HG03575 (cell line): ENCODE results near the gene IGF2R.
"Not testable (repeated sequence)": the region's sequence is repeated elsewhere in the genome, so short reads cannot be mapped to it uniquely, and the experiment has no call there.

ENCODE experiments used
- ATAC-seq: cut with Tn5 transposase; IDR thresholded peaks from one replicate; pipeline ENCODE4 v1.9.1; 2021; ENCODE audit not compliant: unreplicated experiment, insufficient number of reproducible peaks, low FRiP score; ENCODE audit errors: extremely low read depth

The IGF2R gene

DNA sequence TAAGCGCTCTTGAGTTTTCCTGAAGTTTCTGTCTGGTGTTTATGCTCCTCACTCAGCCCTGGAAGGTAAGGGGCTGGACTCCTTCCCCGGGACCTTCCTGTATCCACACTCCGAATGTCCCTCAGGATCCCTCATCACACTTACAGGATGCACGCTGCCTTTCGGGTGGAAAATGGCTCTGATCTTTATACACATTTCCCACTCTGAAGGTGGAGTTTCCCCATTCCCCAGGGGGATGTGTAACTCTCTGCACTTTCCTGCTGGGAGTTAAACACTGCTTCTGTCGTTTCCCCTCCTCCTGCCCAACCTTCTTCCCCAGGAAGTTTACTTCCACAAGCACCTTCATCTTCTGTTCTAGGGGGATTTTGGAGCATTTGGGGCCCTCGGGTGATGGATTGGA, 17.1 kb upstream of the IGF2R start:
- ATAC-seq, result no peak

DNA sequence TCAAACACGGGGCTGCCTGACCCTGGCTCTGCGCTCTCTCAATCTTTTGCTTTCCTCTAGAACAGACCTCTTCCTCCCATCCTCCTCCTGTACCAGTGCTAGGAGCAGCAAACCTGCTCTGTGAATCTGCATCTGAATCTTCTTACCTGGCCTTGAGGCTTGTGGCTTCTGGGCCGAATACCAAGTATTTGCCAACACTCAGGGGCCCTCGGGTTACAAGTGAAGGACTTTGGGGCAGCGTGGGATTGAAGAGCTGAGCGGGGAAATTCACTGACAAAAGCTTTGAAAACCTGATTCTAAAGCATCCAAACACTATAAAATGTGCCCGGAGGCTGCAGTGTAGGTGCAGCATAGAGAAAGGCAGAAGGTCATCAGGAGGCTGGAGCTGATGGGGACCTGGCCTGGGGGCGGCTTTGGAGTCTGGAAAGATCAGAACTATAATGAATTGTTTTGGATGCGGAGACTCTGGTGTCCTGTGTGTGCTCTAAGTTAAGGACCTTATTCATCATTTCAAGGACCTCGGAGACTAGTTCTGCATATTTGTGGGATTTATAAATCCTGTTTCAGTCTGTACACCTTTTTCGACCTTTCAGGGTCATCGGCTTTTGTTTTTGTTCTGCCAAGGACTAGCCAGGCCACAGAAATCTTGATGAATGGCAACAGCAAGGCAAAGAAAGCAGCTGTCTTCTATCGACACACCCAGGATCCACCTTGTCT, 16.4 kb upstream of the IGF2R start:
- ATAC-seq, result no peak

GRCh38 chr6:159953091-159953601, 15.7 kb upstream of the IGF2R start:
- no peak for ATAC-seq

DNA sequence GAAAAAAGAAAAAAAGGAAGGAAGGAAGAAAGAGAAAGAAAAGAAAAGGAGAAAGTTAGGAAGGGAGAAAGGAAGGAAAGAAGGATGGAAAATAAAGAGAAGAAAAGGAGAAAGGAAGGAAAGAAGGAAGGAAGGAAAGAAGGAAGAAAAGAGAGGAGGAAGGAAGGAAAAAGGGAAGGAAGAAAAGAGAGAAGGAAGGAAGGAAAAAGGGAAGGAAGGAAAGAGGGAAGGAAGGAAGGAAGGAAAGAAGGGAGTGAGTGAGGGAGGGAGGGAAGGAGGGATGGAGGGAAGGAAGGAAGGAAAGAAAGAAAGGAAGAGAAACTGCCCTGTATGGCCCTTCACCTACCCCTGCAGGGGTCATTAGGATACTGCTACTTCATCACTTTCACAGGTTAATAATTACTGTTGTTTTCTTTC, 12.9 kb upstream of the IGF2R start:
- ATAC-seq, result no peak

DNA sequence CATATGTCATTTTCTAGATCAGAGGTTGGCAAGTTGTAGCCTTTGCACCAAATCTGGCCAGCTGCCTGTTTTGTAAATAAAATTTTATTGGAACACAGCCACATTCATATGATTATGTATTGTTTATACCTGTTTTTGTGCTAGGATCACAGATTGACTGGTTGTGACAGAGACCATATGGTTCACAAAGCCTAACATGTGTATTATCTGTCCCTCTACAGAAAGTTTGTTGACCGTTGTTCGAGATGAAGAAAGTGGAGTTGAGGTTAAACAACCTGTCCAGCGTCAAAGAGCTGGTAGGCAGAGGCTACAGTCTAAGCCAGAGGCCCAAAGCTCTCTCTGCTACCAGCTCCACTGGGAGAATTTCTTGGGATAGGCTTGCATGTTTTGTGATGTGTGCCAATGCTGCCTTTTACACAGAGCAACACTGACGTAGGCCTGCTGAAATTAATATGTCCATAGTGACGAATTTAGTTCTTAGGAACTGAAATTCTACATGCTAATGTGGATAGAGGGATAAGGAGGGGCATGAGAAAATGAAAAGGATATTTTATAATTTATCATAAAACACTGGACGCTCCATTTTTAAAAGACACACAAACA, 11.7 kb upstream of the IGF2R start:
- no peak for ATAC-seq

- no peak for ATAC-seq
Observed at GRCh38 chr6:159959165-159959975, 9.5 kb upstream of the IGF2R start.

- ATAC-seq, result no peak
Observed at GRCh38 chr6:159959976-159960384, 8.9 kb upstream of the IGF2R start.

DNA sequence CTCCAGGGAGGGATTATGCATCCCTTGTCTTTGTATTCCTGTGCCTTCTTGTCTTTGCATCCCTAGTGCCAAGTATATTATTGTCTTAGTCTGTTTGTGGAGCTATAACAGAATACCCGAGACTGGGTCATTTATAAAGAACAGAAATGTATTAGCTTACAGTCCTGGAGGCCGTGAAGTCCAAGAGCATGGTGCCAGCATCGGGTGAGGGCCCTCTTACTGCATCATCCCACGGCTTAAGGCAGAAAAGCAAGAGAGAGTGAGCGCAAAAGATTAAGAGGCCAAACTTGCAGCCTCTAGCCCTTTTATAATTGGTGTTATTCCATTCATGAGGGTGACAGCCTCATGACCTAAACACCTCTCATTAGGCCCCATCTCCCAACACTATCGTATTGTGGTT, 8.4 kb upstream of the IGF2R start:
- no peak for ATAC-seq

DNA sequence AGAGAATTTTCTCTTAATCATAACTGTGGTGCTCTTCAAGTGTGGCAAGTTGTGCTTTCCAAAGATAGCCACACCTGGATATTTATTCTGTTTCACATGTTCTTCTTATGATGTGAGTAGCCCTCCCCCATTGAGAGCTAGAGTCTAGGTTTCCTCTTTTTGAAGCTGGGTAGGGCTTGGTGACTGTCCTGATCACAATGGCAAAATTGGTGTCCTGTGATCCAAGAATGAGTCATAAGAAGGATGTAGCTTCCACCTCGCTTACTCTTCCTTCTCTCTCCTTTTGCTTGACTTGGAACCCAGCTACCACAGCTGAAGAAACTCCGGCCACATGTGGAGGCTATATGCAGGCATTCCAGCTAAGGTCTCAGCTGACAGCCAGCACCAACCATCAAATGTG, 7.4 kb upstream of the IGF2R start:
- no peak for ATAC-seq

GRCh38 chr6:159963111-159963510, 5.8 kb upstream of the IGF2R start:
- ATAC-seq, result no peak

DNA sequence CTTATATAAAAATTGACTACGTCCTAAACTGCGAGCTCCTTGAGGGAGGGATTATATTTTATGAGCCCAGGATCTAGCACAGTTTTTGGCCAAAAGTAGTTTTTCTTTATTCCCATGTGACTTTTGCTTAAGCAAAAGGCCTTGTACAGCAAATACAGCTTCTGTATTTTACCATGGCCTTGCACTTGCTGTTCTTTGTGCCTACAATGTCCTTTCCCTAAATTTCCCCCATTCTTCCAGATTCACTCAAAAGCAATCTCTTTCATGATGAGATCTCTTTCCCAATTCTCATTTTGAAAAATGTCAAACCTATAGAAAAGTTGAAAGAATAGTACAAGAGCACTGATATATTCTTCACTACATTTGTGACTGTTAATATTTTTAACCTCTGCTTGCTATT, 4.8 kb upstream of the IGF2R start:
- ATAC-seq, result no peak

DNA sequence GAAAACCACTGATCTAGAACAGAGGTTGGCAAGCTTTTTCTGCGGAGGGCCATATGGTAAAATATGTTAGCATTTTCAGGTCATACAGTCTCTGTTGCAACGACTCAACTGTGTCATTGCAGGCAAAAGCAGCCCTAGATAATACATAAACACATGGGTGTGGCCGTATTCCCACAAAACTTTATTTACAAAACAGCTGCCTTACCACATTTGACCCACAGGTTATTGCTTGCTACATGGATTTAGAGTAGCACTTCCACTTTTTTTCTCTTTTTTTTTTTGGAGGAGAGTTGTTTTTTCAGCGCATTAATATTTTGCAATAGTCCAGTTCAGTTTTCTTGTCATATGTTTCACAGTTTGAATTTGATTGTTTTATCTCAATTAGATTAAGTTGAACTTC, 2.5 kb upstream of the IGF2R start:
- ATAC-seq, result no peak

GRCh38 chr6:159966981-159967380, 1.9 kb upstream of the IGF2R start:
- ATAC-seq, result no peak

- ATAC-seq, result not testable (repeated sequence)
Observed at GRCh38 chr6:159967621-159968020, 1.3 kb upstream of the IGF2R start.

GRCh38 chr6:159969204-159969912, 476 bp downstream of the IGF2R start:
- ATAC-seq, result no peak

- no peak for ATAC-seq
Observed at GRCh38 chr6:159969921-159970320, 1.0 kb downstream of the IGF2R start.

- no peak for ATAC-seq
Observed at GRCh38 chr6:159970659-159971063, 1.8 kb downstream of the IGF2R start.

DNA sequence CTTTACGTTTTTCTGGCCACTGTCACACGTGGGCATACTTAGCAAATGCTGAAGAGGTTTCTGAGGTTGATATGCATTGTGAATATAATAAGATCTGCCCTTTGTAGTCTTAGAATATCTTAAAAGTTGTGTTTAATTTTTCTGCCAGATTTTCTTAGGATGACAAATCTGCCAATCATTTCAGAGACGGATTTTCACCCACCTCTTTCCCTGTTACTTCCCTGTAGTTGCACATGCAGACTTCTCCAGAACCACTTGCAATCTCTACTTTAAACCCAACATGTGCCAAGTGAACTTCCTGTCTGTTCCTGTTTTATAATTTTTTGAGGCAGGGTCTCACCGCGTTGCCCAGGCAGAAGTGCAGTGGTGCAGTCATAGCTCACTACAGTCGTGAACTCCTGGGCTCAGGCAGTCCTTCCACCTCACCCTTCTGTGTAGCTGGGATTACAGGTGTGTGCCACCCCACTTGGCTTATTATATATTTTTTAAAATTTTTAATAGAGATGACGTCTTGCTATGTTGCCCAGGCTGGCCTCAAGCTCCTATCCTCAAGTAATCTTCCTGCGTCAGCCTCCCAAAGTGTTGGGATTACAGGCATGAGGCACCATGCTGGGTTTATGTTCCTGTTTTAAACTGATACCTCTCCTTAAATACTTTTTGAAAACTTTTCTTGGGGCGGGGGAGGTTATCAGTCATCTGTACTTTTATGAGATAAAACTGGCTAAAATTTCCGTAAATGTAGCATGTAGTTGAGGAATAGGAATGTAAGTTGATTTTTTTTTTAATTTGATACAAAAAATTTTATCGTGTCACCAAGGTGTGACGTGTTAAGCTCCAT, 2.7 kb downstream of the IGF2R start:
- ATAC-seq, result no peak
